Right cardiac atrium (tissue), 5 donors: ENCODE measurements around the gene SPATA3. TPM values are rescaled to one million over a fixed set of nuclear protein-coding genes. Genes with fewer than 3 reads are reported as not detected.

Experiments used
- ATAC-seq, 2 donors: fragments of 200-7000 bp; cut with Tn5 transposase; one replicate each; pipeline versions ENCODE4 v1.8.0 to v1.9.1; 2020; ENCODE audit warnings: moderate library complexity in 2 of 2, mild to moderate bottlenecking in 1 of 2
- DNase-seq, 3 donors: peaks; one replicate each; pipeline ENCODE4 v3.0.0-alpha.2; 2020
- H3K27ac ChIP-seq: one replicate; pipeline ENCODE4 v1.5.1; 2013; ENCODE audit warnings: mild to moderate bottlenecking, low read length, control low read depth, moderate library complexity
- H3K27me3 ChIP-seq: one replicate; pipeline ENCODE4 v1.6.1; 2013; ENCODE audit not compliant: control insufficient read depth, insufficient read depth
- H3K4me1 ChIP-seq: one replicate; pipeline ENCODE4 v1.6.1; 2013; ENCODE audit warnings: low read length; ENCODE audit not compliant: control insufficient read depth, insufficient read depth
- H3K4me3 ChIP-seq: one replicate; pipeline ENCODE4 v1.5.1; 2013; ENCODE audit warnings: low read length, control low read depth
- H3K9me3 ChIP-seq: one replicate; pipeline ENCODE4 v1.6.1; 2013; ENCODE audit warnings: low read length; ENCODE audit not compliant: control insufficient read depth
- WGBS: extraction: QIAGEN DNeasy Blood & Tissue Kit; methylation state at CpG from one replicate; pipeline ENCODE4 v1.1.7; 2013; 5-methylcytosine and 5-hydroxymethylcytosine counted together
- intact Hi-C, 4 donors: fragments of 100-400 bp; cut with DNase I; formaldehyde crosslinking; loops; one replicate each; pipeline versions ENCODE4 v1.11.0 to v1.14.0; 2022 to 2023
- polyA plus RNA-seq: library from polyadenylated mRNA; stranded (reverse); fragments of 200-250 nt; gene quantifications from one replicate; pipeline ENCODE4 v1.2.3, GENCODE V29; 2013
- total RNA-seq, 4 donors: library from RNA; stranded (reverse); fragmentation: NEBNext Ultra II Directional; extraction: Animal tissue kit (Norgen Biotek cat#: 25700); gene quantifications; one replicate each; pipeline ENCODE4 v1.2.1, GENCODE V29; 2021
- donor health status: healthy with polysubstance abuse.
- donor health status: DM: no; HTN: yes; CAD: no.
- donor health status: DM: no; HTN: no; CAD: no.
- donor health status: DM: no; HTN: yes; CAD: no; lungs with severe emphysema.
- donor health status: DM: yes; HTN: yes; CAD: no.

The SPATA3 gene
- total and polyA plus RNA-seq, 5 donors, result not detected

DNA sequence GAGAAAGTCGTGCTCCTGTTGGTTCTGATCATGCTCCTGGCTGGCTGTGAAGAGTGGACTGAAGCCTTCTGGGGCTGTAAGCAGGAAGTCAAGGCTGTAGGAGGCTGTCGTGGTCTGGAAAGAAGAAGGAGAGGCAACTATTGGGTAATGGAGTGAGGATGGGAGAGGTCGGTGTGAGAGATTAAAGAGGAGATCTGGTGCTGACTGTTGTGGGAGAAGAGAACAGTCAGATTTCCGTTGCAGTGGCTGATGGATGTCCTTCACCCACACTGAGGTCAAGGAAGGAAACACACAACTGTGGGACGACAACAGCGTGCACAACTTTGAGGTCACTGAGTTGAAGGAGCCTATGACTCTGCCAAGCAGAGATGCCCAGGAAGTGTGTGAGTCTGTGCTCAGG, 57.9 kb downstream of the SPATA3 start:
- 68% methylated on average over 6 of the region's 6 CpGs for WGBS
- Histone ChIP-seq H3K4me3 (no peak overlapping the region), H3K27ac (no peak overlapping the region), H3K4me1 (no peaks in the 10 kb centered on the region), H3K27me3 (no peaks in the 10 kb centered on the region), H3K9me3 (no peaks in the 10 kb centered on the region)
- intact Hi-C loops, result no loop called here
- no peak for ATAC-seq
- no peak for DNase-seq

DNA sequence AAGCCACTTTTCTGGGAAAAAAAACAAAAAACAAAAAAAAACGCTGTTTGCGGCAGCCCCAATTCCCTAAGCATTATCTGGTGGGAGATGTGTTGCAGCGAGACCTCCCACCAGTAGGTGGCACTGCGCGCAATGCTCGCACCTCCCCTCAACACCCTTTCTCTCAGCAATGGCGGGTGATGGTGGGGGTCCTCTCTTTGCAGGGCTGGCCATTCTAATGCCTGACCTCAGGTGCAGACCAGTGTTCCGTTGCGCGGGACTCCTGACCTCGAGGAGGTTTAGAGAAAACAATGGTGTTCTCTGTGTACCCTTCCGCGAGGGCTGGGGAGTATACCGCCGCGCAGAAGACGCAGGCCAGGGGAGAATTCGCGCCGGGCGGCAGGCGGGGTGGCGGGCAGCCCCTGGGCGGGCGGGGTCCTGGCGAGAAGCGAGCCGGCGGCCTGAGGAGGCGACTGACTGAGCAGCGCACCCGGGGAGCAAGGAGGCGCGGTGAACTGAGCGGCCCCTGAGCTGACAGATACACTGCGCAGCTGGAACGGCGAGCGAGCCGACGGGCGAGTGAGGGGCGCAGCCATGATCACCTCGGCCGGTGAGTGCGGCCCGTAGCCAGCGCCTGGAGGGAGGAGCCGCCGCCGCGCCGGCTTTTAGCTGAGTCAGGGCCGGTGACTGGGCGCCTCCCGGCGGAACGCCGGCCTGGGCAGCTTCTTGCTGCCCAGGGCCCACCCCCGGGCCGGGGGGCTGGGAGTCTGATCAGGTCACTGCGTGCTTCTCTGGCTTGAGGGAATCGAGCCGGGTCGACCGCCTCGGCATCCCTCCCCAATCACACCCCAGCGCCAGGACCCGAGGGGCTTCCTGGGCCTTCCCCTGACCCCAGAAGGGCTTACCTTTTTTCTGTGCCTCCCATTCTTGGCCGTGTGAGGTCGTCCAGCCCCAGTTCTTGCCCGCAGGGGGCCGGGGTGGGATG, 60.8 kb downstream of the SPATA3 start, which contains the start of gene PSMD1:
PSMD1 (plus strand) TSS at position 415 of the 964 bp plus-strand sequence; CDS start at position 574, 159 bp downstream.
- intact Hi-C loops, result no loop called here
- Histone ChIP-seq H3K27me3 (no peaks in the 10 kb centered on the region), H3K4me1 (no peaks in the 10 kb centered on the region), H3K4me3 (peak within 1 kb of the TSS; percentile 88), H3K9me3 (no peaks in the 10 kb centered on the region), H3K27ac (peak within 1 kb of the TSS; percentile 98)
- peak; percentile 90 for ATAC-seq
- WGBS, result under 1% methylated on average over 73 of the region's 73 CpGs
- DNase-seq, result peak; percentile 93 to 96 (median 96)

DNA sequence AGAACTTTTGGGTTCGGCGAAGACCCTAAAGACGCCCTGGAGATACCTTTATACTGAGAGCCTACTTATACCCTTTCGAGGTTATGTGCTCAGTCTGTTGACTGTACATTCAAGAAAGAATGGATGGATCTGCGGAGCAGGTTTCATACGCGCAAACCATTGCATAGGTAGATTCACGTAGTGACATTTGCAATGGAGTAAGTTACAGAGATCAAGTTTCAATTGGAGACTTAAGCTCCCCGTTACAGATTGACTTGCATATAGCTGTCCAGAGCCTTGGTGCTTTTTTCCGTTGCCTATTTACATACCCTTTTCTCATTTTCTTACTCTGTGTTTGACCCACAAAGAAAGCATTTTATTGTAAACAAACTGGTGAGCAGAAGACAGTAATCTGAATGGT, 61.7 kb downstream of the SPATA3 start:
- no peaks in the 10 kb centered on the region for H3K9me3 ChIP-seq
- DNase-seq (no peak), ATAC-seq (no peak)
- H3K27ac ChIP-seq, result no peak overlapping the region
- 5% methylated on average over 10 of the region's 10 CpGs for WGBS
- intact Hi-C loops, result no loop called here
- no peaks in the 10 kb centered on the region for H3K27me3 ChIP-seq
- H3K4me3 ChIP-seq, result peak overlapping the region; percentile 88
- H3K4me1 ChIP-seq, result no peaks in the 10 kb centered on the region

Other genes with a start within 250 kb of the SPATA3 start
- 10 to 100 TPM; 40.5 to 67.0 (median 57.7) TPM for gene ITM2C, start 131.2 kb upstream of the SPATA3 start, total RNA-seq
- 73.1 TPM for gene ITM2C, start 131.2 kb upstream of the SPATA3 start, polyA plus RNA-seq
- gene GPR55, start 70.9 kb upstream of the SPATA3 start, total RNA-seq, result under 1 TPM in 2 of 4 donors, not detected in 2; 0.18 to 0.20 TPM
- not detected for gene GPR55, start 70.9 kb upstream of the SPATA3 start, polyA plus RNA-seq
- under 1 TPM in 3 of 4 donors, not detected in 1; 0.18 to 0.43 (median 0.42) TPM for gene C2orf72, start 41.4 kb downstream of the SPATA3 start, total RNA-seq
- gene C2orf72, start 41.4 kb downstream of the SPATA3 start, polyA plus RNA-seq, result 0.27 TPM
- gene PSMD1, start 60.7 kb downstream of the SPATA3 start, total RNA-seq, result 10 to 100 TPM; 77.4 to 88.6 (median 83.2) TPM
- gene PSMD1, start 60.7 kb downstream of the SPATA3 start, polyA plus RNA-seq, result 35.6 TPM
- 10 to 100 TPM in 1 of 4 donors, 1 to 10 TPM in 3; 4.3 to 11.9 (median 8.0) TPM for gene HTR2B, start 128.9 kb downstream of the SPATA3 start, total RNA-seq
- gene HTR2B, start 128.9 kb downstream of the SPATA3 start, polyA plus RNA-seq, result 2.3 TPM
- gene ARMC9, start 202.5 kb downstream of the SPATA3 start, total RNA-seq, result 1 to 10 TPM; 3.5 to 6.8 (median 3.8) TPM
- gene ARMC9, start 202.5 kb downstream of the SPATA3 start, polyA plus RNA-seq, result 1.3 TPM